HG02943 (cell line): ENCODE results near the gene FRAT2.

Source experiments
- ATAC-seq: cut with Tn5 transposase; IDR thresholded peaks from one replicate; pipeline ENCODE4 v1.9.1; 2021; ENCODE audit warnings: mild to moderate bottlenecking, low read depth, moderate library complexity; ENCODE audit not compliant: unreplicated experiment

The FRAT2 gene

DNA sequence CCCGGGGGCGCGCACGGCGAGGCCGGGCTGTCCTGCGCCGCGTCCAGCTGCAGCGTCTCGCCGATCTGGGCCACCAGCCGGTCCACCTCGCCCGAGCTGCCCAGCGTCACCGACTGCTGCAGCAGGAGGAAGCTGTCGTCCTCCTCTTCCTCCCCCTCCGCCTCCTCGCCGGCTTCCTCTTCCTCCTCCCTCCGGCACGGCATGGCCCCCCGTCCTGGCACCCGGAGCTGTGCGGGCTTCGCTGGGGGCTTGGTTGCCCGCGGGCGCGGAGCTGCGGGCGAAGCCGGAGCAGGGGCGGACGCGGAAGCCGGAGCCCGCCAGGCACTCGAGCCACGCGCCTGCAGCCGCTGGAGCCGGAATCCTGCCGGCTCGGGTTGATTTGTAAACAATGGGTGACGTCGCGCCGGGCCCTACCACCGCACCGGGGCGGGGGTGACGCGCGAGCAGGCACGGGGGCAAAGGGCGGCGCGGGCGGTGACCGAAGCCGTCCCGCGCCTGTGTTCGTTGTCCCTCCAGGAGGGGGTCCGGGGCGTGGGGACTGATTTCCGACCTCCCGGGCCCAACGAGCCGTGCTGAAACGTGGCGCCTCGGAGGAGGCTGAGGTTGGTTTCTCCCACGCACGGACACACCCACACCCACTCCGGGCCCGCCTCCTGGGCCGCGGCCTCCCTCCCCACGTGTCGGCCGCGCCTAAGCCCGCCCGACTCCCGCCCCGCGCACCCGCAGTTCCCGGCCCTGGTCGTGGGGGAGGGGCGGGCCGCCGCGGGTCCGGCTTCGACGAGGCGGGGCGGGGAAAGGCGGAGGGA is at the start of gene FRAT2:
Gene FRAT2, minus strand, starts transcription at position 360 of the 806 bp plus-strand sequence. Its CDS starts 157 bp downstream, at position 203.
- ATAC-seq: peak; percentile 79

DNA sequence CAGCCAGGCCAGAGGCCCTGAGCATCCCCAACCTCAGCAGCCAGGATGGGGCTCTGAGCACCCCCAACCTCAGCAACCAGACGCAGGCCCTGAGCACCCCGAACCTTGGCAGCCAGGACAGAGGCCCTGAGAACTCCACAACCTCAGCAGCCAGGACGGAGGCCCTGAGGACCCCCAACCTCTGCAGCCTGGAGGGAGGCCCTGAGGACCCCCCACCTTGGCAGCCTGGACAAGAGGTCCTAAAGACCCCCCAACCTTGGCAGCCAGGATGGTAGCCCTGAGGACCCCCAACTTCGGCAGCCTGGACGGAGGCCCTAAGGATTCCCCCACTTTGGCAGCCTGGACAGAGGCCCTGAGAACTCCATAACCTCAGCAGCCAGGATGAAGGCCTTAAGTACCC is 49.6 kb upstream of the FRAT2 start:
- ATAC-seq: no peak

DNA sequence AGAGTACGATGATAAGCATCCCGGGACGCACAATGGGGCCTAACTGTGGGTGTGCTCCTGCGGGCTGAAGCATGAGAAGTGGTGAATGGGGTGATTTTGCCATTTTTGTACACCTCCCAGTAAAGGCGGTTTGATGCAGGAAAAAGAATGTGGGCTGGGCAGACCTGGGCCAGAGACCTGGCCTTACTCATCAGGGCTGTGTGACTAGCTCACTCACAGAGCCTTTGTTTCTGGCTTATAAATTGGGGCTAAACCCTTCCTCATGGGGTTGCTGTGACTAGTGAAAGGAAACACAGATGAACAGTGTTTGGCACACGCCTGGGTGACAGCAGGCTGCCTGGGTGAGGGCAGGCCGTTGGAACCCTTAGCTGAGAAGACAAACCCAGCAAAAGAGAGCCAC is 48.6 kb upstream of the FRAT2 start:
- no peak for ATAC-seq

GRCh38 chr10:97381626-97382025 is 47.1 kb upstream of the FRAT2 start:
- ATAC-seq: no peak

- ATAC-seq: no peak
These were observed 46.0 kb upstream of the FRAT2 start for GRCh38 chr10:97380516-97380915.

DNA sequence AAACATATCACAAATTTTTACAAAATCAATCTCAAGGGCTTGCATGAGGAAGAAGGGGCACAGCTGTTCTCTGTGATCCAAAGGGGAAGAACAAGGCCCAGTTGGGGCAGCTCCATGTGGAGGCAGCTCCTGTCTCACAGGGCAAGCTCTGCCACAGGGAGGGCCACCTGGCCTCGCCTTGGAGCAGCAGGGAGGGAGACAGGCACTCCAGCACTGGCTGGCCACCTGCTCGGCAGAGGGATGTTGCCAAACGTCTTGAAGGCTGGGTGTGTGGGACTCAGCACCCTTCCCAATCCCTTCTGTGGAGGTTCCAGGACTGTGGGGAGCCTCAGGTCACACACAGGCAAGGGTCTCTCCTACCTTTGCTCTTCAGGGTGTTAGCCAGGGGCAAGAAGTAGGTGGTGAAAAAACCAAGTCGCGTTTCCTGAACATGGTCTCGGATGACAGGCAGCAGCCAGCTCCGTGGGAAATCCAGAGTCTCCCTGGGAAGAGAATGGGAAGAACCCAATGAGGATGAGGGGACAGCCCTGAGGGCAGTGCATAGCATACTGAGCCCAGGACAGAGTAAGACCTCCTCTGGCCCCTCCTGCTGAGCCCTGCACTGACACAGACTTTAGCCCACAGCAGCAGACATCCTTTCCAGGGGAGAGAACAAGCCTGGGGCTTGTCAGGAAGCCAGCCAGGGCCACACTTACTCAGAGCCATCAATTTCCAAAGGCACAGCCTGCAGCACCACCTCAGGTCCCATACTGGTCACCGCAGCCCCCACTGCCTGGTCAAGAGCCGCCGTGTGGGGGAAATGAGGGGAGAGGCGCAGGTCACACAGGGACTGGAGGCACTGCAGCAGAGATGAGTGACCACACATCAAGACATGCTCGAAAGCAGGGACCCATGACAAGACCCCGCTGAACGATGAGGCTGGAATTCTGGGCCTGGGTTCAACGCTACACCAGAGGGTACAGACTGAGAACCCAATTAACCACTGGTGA is 44.7 kb upstream of the FRAT2 start:
- no peak for ATAC-seq

DNA sequence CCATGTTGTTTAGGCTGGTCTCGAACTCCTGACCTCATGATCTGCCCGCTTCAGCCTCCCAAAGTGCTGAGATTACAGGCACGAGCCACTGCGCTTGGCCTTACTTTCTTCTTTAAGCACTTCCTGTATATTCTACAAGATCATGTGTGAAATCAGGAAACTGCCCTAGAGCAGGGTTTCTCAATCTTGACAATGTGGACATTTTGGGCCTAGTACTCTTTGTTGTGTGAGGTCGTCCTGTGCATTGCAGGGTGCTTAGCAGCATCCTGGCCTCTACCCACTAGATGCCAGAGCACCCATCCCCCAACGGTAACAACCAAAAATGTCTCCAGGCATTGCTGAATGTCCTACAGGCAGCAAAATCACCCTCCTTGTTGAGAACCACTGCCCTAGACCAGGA is 41.9 kb upstream of the FRAT2 start:
- ATAC-seq: no peak

DNA sequence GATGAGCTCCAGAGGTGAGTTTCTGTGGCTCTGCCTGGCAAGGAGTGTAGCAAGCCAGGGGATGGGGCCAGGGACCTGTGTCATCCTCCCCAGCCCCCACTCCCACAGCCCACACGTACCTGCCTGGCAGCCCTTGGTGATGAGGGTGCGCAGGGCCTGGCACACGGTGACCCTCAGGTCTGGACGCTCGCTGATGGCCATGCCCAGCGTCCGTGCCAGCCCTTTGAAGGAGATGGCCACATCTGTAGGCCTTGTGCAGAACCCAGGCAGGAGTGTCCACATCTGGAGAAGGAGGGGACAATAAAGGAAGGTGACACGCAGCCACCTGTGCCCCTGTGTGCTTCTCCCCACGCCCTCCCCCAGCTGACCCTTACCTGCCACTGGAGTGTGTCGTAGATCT is 38.9 kb upstream of the FRAT2 start:
- no peak for ATAC-seq

- no peak for ATAC-seq
These were observed 37.8 kb upstream of the FRAT2 start for GRCh38 chr10:97372233-97372875.

- ATAC-seq: no peak
These were observed 37.2 kb upstream of the FRAT2 start for GRCh38 chr10:97371696-97372095.

- no peak for ATAC-seq
These were observed 32.7 kb upstream of the FRAT2 start for GRCh38 chr10:97367126-97367649.

GRCh38 chr10:97366572-97366971 is 32.0 kb upstream of the FRAT2 start:
- no peak for ATAC-seq

DNA sequence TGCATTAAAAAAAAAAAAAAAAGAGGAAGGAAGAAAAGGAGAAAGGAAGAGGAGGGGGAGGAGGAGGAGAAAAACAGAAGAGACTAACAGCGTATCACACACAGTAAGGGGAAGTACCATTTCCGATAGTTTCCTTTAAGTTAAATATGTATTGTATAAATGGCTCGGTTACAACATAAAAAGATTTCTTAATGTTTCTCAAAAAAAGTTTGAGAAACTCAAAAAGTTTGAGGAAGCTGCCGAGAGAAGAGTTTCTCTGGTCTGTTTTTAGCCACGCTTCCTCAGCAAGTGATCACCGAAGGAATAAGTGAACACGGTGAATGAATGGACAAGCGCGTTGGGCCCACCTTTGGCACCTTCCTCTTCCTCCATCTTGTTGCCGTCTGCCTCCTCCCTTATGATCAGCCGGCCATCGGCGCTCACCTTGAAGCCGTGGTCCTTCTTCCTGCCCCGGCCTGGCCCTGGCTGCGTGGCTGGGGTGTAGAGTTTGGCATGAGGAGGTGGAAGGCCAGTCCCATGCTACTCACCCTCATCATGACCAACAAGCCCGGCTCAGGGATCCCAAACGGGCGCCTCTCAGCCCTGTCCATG is 31.3 kb upstream of the FRAT2 start:
- no peak for ATAC-seq

- ATAC-seq: no peak
These were observed 28.5 kb upstream of the FRAT2 start for GRCh38 chr10:97363071-97363470.

- ATAC-seq: no peak
These were observed 27.9 kb upstream of the FRAT2 start for GRCh38 chr10:97362310-97363033.

DNA sequence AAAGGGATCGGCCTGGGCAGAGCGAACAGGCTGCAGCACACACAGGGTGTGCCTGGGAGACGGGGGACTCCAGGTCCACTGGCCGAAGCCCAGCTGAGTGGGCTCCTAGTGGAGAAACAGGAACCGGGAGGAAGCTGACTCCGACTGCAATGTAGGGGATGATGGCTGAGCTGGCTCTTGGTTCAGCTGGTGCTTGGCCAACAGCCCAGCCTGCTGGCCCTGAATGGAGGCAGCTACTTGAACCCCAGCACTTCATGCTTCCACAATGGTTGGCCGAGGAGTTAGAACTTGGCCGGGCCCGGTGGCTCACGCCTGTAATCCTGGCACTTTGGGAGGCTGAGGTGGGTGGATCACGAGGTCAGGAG is 27.0 kb upstream of the FRAT2 start:
- no peak for ATAC-seq

- no peak for ATAC-seq
These were observed 26.4 kb upstream of the FRAT2 start for GRCh38 chr10:97360705-97361536.

DNA sequence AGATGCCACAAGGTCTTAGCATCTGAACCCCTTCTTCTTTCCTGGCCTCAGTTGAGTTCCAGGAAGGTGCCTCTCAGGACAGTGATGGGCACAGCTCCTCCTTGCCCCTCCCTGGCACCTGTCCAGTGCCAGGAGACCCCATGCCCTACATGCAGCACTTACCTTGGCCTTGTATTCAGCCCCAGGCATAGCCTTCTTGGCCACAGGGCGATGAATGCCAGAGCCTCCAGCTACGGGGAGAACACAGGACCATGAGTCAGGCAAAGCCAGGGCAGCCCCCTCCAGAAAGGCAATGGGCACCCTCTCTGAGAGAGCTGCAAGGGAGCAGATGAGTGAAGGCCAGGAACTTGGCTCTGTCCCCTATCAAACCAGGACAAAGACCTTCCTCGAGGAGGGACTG is 24.3 kb upstream of the FRAT2 start:
- ATAC-seq: no peak

DNA sequence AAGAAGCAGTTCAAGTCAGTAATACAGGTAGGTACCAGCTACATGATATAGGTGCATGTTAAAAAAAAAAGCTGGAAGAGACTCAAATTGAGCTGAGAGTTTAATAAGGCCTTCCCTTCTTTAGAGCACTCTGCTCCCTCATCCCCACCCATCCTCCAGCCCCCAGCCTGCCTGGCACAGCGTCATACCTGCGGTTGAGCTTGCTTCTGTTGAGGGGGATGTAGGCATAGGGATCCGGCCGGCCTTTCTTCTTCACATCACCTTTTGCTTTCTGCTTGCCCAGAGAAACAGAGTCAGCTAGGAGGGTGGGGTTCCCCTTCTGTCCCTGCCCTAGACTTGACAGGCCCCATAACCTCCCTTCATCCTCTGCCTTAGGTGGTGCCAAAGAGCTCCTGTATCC is 23.8 kb upstream of the FRAT2 start:
- ATAC-seq: no peak
